H1 (cell line): ENCODE data around the gene PITPNC1. TPM values are rescaled to one million over a fixed set of nuclear protein-coding genes. Genes with fewer than 3 reads are reported as not detected.

Experiments used
- CTCF ChIA-PET: fragments of 300-600 bp; sonication (Branson Sonifier 250); formaldehyde crosslinking; loops from one replicate; lab custom pipeline; 2021; ENCODE audit not compliant: partially characterized antibody; lab: Charles Lee
- POLR2A ChIA-PET: fragments of 300-600 bp; sonication (Branson Sonifier 250); formaldehyde crosslinking; loops from one replicate; lab custom pipeline; 2021; ENCODE audit warnings: inconsistent platforms; ENCODE audit not compliant: partially characterized antibody; lab: Charles Lee
- DNase-seq, 2 experiments: peaks; one replicate each; pipeline versions ENCODE4 v3.0.0 to v3.0.0-alpha.2; 2010 to 2022; ENCODE audit warnings: low spot score in 2 of 2, low read depth in 1 of 2, mixed read lengths in 1 of 2
- FAIRE-seq: peaks from 2 replicates; lab custom pipeline; 2011; peaks lifted over from hg19 to GRCh38; lab: Jason Lieb, UNC
- H2AFZ ChIP-seq: 2 replicates; pipeline ENCODE4 v1.8.1; 2012; ENCODE audit warnings: low read length, inconsistent platforms
- H2AK5ac ChIP-seq: 2 replicates; pipeline ENCODE4 v1.6.1; 2013; ENCODE audit warnings: low read depth, low read length
- H2BK120ac ChIP-seq: replicated peaks from 2 replicates; pipeline ENCODE3; 2013; ENCODE audit warnings: low read depth, low read length, inconsistent platforms
- H2BK12ac ChIP-seq: 2 replicates; pipeline ENCODE4 v1.6.1; 2013; ENCODE audit warnings: low read depth, low read length
- H2BK15ac ChIP-seq: 2 replicates; pipeline ENCODE4 v1.6.1; 2013; ENCODE audit warnings: low read length
- H2BK20ac ChIP-seq: 2 replicates; pipeline ENCODE4 v1.6.1; 2013; ENCODE audit warnings: low read length
- H2BK5ac ChIP-seq: 2 replicates; pipeline ENCODE4 v1.6.1; 2013; ENCODE audit warnings: low read depth, low read length
- H3K14ac ChIP-seq: 2 replicates; pipeline ENCODE4 v1.6.1; 2013; ENCODE audit warnings: inconsistent platforms; ENCODE audit not compliant: insufficient read length
- H3K18ac ChIP-seq: 2 replicates; pipeline ENCODE4 v1.6.1; 2013; ENCODE audit warnings: low read length; ENCODE audit errors: extremely low read depth
- H3K23ac ChIP-seq: 2 replicates; pipeline ENCODE4 v1.6.1; 2013; ENCODE audit warnings: inconsistent platforms; ENCODE audit not compliant: insufficient read length
- H3K23me2 ChIP-seq: 2 replicates; pipeline ENCODE4 v1.6.1; 2013; ENCODE audit warnings: low read depth, low read length
- H3K27ac ChIP-seq: 2 replicates; pipeline ENCODE4 v1.6.1; 2011; ENCODE audit warnings: low read depth, low read length, inconsistent platforms
- H3K27me3 ChIP-seq, 4 experiments: replicated peaks in 1 of 4; 1 replicate in 1 of 4; 2 replicates in 3 of 4; pipeline versions ENCODE4 v1.6.1 to v1.8.1; 2011 to 2013; ENCODE audit warnings: low read length in 3 of 4, mild to moderate bottlenecking in 3 of 4, inconsistent platforms in 2 of 4, mixed read lengths in 2 of 4, moderate library complexity in 1 of 4; ENCODE audit not compliant: control insufficient read depth in 3 of 4, insufficient read depth in 3 of 4; ENCODE audit errors: extremely low read depth in 1 of 4
- H3K36me3 ChIP-seq, 4 experiments: 2 replicates each; pipeline versions ENCODE4 v1.6.1 to v1.8.1; 2011 to 2013; ENCODE audit warnings: mild to moderate bottlenecking in 4 of 4, low read length in 3 of 4, moderate library complexity in 2 of 4, control low read depth in 1 of 4, inconsistent platforms in 1 of 4; ENCODE audit not compliant: insufficient read depth in 4 of 4, control insufficient read depth in 2 of 4
- H3K4ac ChIP-seq: replicated peaks from 2 replicates; pipeline ENCODE3; 2013; ENCODE audit warnings: low read length, low read depth, mixed read lengths, inconsistent platforms; ENCODE audit not compliant: insufficient read length
- H3K4me1 ChIP-seq, 4 experiments: replicated peaks in 1 of 4; 1 replicate in 1 of 4; 2 replicates in 3 of 4; pipeline versions ENCODE4 v1.6.1 to v1.8.1; 2011 to 2013; ENCODE audit warnings: low read length in 3 of 4, inconsistent platforms in 2 of 4, mixed read lengths in 1 of 4; ENCODE audit not compliant: insufficient read depth in 4 of 4, control insufficient read depth in 3 of 4
- H3K4me2 ChIP-seq, 2 experiments: 2 replicates each; pipeline versions ENCODE4 v1.6.1 to v1.8.1; 2011 to 2013; ENCODE audit warnings: low read depth in 2 of 2, low read length in 2 of 2, control low read depth in 1 of 2, inconsistent platforms in 1 of 2, mild to moderate bottlenecking in 1 of 2; ENCODE audit not compliant: insufficient read depth in 1 of 2
- H3K4me3 ChIP-seq, 4 experiments: fragments of 200-600, 300-600 bp in 1 of 4; sonication (generic), shearing (Covaris generic), sonication (Bioruptor Twin) in 1 of 4; 2 replicates each; pipeline versions ENCODE4 v1.5.1 to v1.8.1; 2011 to 2016; ENCODE audit warnings: low read length in 4 of 4, low read depth in 3 of 4, control low read depth in 2 of 4, inconsistent platforms in 2 of 4, mild to moderate bottlenecking in 2 of 4, mixed read lengths in 1 of 4, moderate library complexity in 1 of 4; ENCODE audit not compliant: insufficient read depth in 2 of 4; ENCODE audit errors: extremely low read depth in 1 of 4
- H3K56ac ChIP-seq: replicated peaks from 2 replicates; pipeline ENCODE3; 2013; ENCODE audit warnings: low read depth, mild to moderate bottlenecking, mixed read lengths, low read length, inconsistent platforms; ENCODE audit not compliant: insufficient read length
- H3K79me1 ChIP-seq: 2 replicates; pipeline ENCODE4 v1.6.1; 2013; ENCODE audit warnings: low read depth, low read length, control low read depth
- H3K79me2 ChIP-seq, 2 experiments: 2 replicates each; pipeline versions ENCODE4 v1.6.1 to v1.8.1; 2012 to 2013; ENCODE audit warnings: low read length in 2 of 2, mild to moderate bottlenecking in 2 of 2, inconsistent platforms in 1 of 2; ENCODE audit not compliant: insufficient read depth in 2 of 2, control insufficient read depth in 1 of 2
- H3K9ac ChIP-seq, 4 experiments: replicated peaks in 1 of 4; 1 replicate in 1 of 4; 2 replicates in 3 of 4; pipeline versions ENCODE4 v1.6.1 to v1.8.1; 2011 to 2013; ENCODE audit warnings: low read depth in 3 of 4, low read length in 3 of 4, control low read depth in 2 of 4, mild to moderate bottlenecking in 2 of 4, moderate library complexity in 2 of 4, inconsistent platforms in 1 of 4; ENCODE audit errors: extremely low read depth in 1 of 4
- H3K9me3 ChIP-seq, 2 experiments: 2 replicates each; pipeline versions ENCODE4 v1.6.1 to v1.8.1; 2012 to 2013; ENCODE audit warnings: mild to moderate bottlenecking in 2 of 2, moderate library complexity in 2 of 2, control low read depth in 1 of 2, inconsistent platforms in 1 of 2, low read depth in 1 of 2, low read length in 1 of 2, mixed read lengths in 1 of 2; ENCODE audit not compliant: insufficient read depth in 2 of 2
- H4K20me1 ChIP-seq, 2 experiments: replicated peaks in 1 of 2; 2 replicates each; pipeline versions ENCODE3 to v1.8.1; 2011 to 2013; ENCODE audit warnings: inconsistent platforms in 2 of 2, low read length in 2 of 2, mild to moderate bottlenecking in 1 of 2; ENCODE audit not compliant: insufficient read depth in 2 of 2, control insufficient read depth in 1 of 2
- H4K5ac ChIP-seq: 2 replicates; pipeline ENCODE4 v1.6.1; 2013; ENCODE audit warnings: low read length, low read depth, mixed read lengths, inconsistent platforms; ENCODE audit not compliant: insufficient read length
- H4K8ac ChIP-seq: 2 replicates; pipeline ENCODE4 v1.8.0; 2013; ENCODE audit warnings: mild to moderate bottlenecking, moderate library complexity, low read length, inconsistent platforms; ENCODE audit not compliant: insufficient read depth; ENCODE audit errors: extremely low read depth
- H4K91ac ChIP-seq: replicated peaks from 2 replicates; pipeline ENCODE3; 2013; ENCODE audit warnings: low read length, mixed read lengths, inconsistent platforms; ENCODE audit not compliant: insufficient read length
- WGBS, 2 experiments: shearing (Covaris generic) in 1 of 2; methylation state at CpG; one replicate each; pipeline versions ENCODE4 v1.1.6 to v1.1.7; 2013 to 2015; ENCODE audit warnings: low lambda C conversion rate in 2 of 2, mixed read lengths in 2 of 2, inconsistent platforms in 1 of 2, low coverage in 1 of 2, missing lambda C conversion rate in 1 of 2; ENCODE audit not compliant: insufficient replicate concordance in 2 of 2, insufficient coverage in 1 of 2, insufficient read length in 1 of 2; ENCODE audit errors: extremely low coverage in 1 of 2, missing lambda C conversion rate in 1 of 2; 5-methylcytosine and 5-hydroxymethylcytosine counted together
- polyA plus RNA-seq, 7 experiments: library from polyadenylated mRNA; depleted of rRNA in 3 of 7; stranded (reverse) in 5 of 7; unstranded in 2 of 7; fragments of >200 nt in 5 of 7; fragments of 200-250 nt in 2 of 7; gene quantifications; 1 replicate in 5 of 7; 2 replicates in 1 of 7; 4 replicates in 1 of 7; pipeline versions ENCODE4 v1.2.1 to v1.2.3, GENCODE V29; 2011 to 2013; ENCODE audit warnings: missing spikeins in 2 of 7, mixed read lengths in 2 of 7
- total RNA-seq: library from RNA; stranded (reverse); fragmentation: NEBNext Ultra II Directional; extraction: Animal tissue kit (Norgen Biotek cat#: 25700); gene quantifications from 2 replicates; pipeline ENCODE4 v1.2.1, GENCODE V29; 2021

PITPNC1 gene
- total and polyA plus RNA-seq, 2 of the 8 experiments (the other 6 are each of a cell fraction or from before 2014, with no cell fraction given) = 17.6 to 54.7 TPM

- Histone ChIP-seq H4K20me1 (peaks cover 1 to 2% of the 10 kb centered on the region in 2 experiments), H3K9me3 (no peaks in the 10 kb centered on the region), H3K18ac (no peak overlapping the region), H3K79me2 (peaks cover 0 to 60% of the 10 kb centered on the region in 2 experiments; a peak in 3 of 4 replicates), H3K36me3 (no peaks in the 10 kb centered on the region), H3K4ac (no peak overlapping the region), H2BK5ac (no peak overlapping the region), H2AK5ac (no peak overlapping the region), H2AFZ (no peak overlapping the region), H2BK20ac (no peak overlapping the region), H2BK120ac (no peak overlapping the region), H3K27ac (no peak overlapping the region), H3K56ac (no peak overlapping the region), H3K4me1 (peaks cover 0 to 20% (median 12%) of the 10 kb centered on the region in 4 experiments; a peak in 6 of 7 replicates), H4K91ac (no peak overlapping the region), H2BK12ac (no peak overlapping the region), H4K5ac (no peak overlapping the region), H2BK15ac (no peak overlapping the region), H3K23me2 (no peaks in the 10 kb centered on the region), H3K23ac (no peak overlapping the region), H3K9ac (no peak overlapping the region), H3K27me3 (no peaks in the 10 kb centered on the region), H3K14ac (no peak overlapping the region), H4K8ac (no peak overlapping the region), H3K79me1 (peaks cover 2% of the 10 kb centered on the region; the same call in 1 of the 2 replicates), H3K4me2 (no peak overlapping the region), H3K4me3 (no peak overlapping the region)
- no peak for FAIRE-seq
- DNase-seq = no peak
- ChIA-PET CTCF (interaction anchor here (0.6 to 5.4 kb wide), 14 partner anchors 9 to 150 kb away, joined by 3 to 63 read pairs (median 10); partner anchors contain the start of gene PITPNC1), POLR2A (no interaction called here)
- 88% methylated on average over 7 of the region's 7 CpGs; no CpG with 5 or more reads in 1 of the 2 experiments for WGBS, 2 experiments
Observed at GRCh38 chr17:67476787-67477335, 99.8 kb downstream of the PITPNC1 start.
